ENCODE measurements around the gene SPATA20. TPM values are rescaled to one million over a fixed set of nuclear protein-coding genes. Genes with fewer than 3 reads are reported as not detected.

Gene SPATA20
- total RNA-seq, 2 experiments from 2014 or later: 7.9 to 8.3 TPM

DNA sequence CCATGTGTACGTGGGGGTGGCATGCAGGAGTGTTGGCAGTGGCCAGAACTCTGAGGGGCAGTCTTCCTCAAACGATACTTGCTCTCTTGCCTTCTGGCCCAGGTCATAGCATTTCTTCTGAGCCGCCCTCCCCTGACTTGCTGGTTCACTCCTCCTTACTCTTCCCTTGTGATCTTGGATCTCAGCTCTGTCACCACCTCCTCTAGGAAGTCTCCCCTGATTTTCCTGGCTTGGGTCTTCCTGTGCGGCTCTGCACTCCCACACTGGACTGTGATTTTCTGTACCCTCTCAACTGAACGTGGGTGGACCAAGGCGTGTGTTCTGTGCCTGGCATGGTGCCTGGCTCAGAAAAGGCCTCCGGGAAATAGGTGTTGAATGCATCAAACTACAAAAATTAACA is 11.6 kb upstream of the SPATA20 start:
- DNase-seq (ENCODE audit: low spot score): no peak
- Histone ChIP-seq H4K20me1 (ENCODE audit: insufficient read depth, low read length) (no peaks in the 10 kb centered on the region), H3K9me3 (ENCODE audit: low read length) (no peaks in the 10 kb centered on the region), H3K9me2 (ENCODE audit: insufficient read depth, low read length) (no peaks in the 10 kb centered on the region), H3K4me2 (ENCODE audit: low read length) (no peak overlapping the region), H3K4me1 (ENCODE audit: insufficient read depth, low read length, poor library complexity, severe bottlenecking) (no peaks in the 10 kb centered on the region), H3K36me3 (ENCODE audit: insufficient read depth, low read length) (no peaks in the 10 kb centered on the region), H3K4me3 (ENCODE audit: low read depth, low read length, poor library complexity, severe bottlenecking) (no peak overlapping the region), H3K27ac (ENCODE audit: low read depth, low read length, poor library complexity, severe bottlenecking) (no peak overlapping the region), H2AFZ (ENCODE audit: low read length) (no peak overlapping the region), H3K79me2 (ENCODE audit: insufficient read depth, low read depth, low read length) (no peaks in the 10 kb centered on the region)
- BruUV-seq (replicated peaks): no TSS peak
- intact Hi-C loops (cut with micrococcal nuclease; ENCODE audit: unreplicated experiment): no loop called here
- POLR2A ChIA-PET: no interaction called here
- no peak for TF ChIP-seq EZH2phosphoT487 (IDR thresholded peaks at IDR 0.05; ENCODE audit: borderline replicate concordance, low read depth, low read length)
- TF ChIP-seq, protein P1, sequence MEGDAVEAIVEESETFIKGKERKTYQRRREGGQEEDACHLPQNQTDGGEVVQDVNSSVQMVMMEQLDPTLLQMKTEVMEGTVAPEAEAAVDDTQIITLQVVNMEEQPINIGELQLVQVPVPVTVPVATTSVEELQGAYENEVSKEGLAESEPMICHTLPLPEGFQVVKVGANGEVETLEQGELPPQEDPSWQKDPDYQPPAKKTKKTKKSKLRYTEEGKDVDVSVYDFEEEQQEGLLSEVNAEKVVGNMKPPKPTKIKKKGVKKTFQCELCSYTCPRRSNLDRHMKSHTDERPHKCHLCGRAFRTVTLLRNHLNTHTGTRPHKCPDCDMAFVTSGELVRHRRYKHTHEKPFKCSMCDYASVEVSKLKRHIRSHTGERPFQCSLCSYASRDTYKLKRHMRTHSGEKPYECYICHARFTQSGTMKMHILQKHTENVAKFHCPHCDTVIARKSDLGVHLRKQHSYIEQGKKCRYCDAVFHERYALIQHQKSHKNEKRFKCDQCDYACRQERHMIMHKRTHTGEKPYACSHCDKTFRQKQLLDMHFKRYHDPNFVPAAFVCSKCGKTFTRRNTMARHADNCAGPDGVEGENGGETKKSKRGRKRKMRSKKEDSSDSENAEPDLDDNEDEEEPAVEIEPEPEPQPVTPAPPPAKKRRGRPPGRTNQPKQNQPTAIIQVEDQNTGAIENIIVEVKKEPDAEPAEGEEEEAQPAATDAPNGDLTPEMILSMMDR (conservative IDR thresholded peaks at IDR 0.05; ENCODE audit: low read length): no peak
- CTCF ChIA-PET (ENCODE audit: unreplicated experiment): no interaction called here

DNA sequence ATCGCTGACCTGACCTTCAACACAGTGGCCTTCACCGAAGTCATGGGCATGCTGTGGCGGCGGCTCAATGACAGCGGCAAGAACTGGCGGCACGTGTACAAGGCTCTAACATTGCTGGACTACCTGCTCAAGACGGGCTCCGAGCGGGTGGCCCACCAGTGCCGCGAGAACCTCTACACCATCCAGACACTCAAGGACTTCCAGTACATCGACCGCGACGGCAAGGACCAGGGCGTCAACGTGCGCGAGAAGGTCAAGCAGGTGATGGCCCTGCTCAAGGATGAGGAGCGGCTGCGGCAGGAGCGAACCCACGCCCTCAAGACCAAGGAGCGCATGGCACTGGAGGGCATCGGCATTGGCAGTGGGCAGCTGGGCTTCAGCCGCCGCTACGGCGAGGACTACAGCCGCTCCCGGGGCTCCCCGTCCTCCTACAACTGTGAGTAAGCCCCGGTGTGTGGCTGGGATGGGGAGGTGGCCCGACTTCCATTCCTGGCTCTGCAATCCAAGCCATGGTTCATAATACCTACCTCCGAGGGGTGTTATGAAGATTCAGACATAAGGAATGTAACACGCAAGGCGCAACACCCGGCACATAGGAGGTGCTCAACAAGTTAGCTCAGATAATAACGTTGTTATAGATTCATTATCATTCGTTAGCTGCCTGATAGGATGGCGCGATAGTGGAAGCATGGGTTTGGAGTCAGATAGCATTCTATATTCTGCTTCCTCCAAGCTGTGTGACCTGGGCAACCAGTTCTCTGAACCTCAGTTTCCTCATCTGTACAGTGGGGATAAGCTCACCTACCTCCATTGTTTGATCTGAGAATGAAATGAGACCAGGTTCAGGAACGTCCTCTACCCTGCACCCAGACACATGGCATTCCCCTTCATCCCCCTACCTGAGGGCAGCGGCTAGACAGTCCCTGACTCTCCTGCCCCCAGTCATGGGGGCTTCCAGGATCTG is 10.0 kb upstream of the SPATA20 start:
- Histone ChIP-seq H3K9me3 (ENCODE audit: low read length) (no peaks in the 10 kb centered on the region), H3K79me2 (ENCODE audit: insufficient read depth, low read depth, low read length) (no peaks in the 10 kb centered on the region), H3K9me2 (ENCODE audit: insufficient read depth, low read length) (no peaks in the 10 kb centered on the region), H3K27ac (ENCODE audit: low read depth, low read length, poor library complexity, severe bottlenecking) (no peak overlapping the region), H4K20me1 (ENCODE audit: insufficient read depth, low read length) (no peaks in the 10 kb centered on the region), H2AFZ (ENCODE audit: low read length) (no peak overlapping the region), H3K4me1 (ENCODE audit: insufficient read depth, low read length, poor library complexity, severe bottlenecking) (peaks cover 5% of the 10 kb centered on the region), H3K4me3 (ENCODE audit: low read depth, low read length, poor library complexity, severe bottlenecking) (no peak overlapping the region), H3K36me3 (ENCODE audit: insufficient read depth, low read length) (no peaks in the 10 kb centered on the region), H3K4me2 (ENCODE audit: low read length) (no peak overlapping the region)
- CTCF ChIA-PET (ENCODE audit: unreplicated experiment): no interaction called here
- TF ChIP-seq, protein P1 (conservative IDR thresholded peaks at IDR 0.05; ENCODE audit: low read length): no peak
- TF ChIP-seq EZH2phosphoT487 (IDR thresholded peaks at IDR 0.05; ENCODE audit: borderline replicate concordance, low read depth, low read length): no peak
- POLR2A ChIA-PET: no interaction called here
- intact Hi-C loops (cut with micrococcal nuclease; ENCODE audit: unreplicated experiment): no loop called here
- no peak for DNase-seq (ENCODE audit: low spot score)
- BruUV-seq (replicated peaks): no TSS peak

Measured in OCI-LY7 (cell line).